DLD1 (cell line): ENCODE results near the gene EZH2.

ENCODE experiments used
- in situ Hi-C: cut with HindIII; loops from 2 replicates; pipeline ENCODE4 v1.10.0; 2017; ENCODE audit warnings: low sequenced_read_pairs

The EZH2 gene

GRCh38 chr7:148884049-148884298 is at the start of gene EZH2:
Gene EZH2 (minus strand): TSS chr7:148884291. CDS start chr7:148847298, 36,993 bp downstream.
- in situ Hi-C loops: no loop called here

- in situ Hi-C loops: no loop called here
Observed at GRCh38 chr7:148931470-148931869, 47.4 kb upstream of the EZH2 start.

GRCh38 chr7:148930335-148930734 is 46.2 kb upstream of the EZH2 start:
- in situ Hi-C loops: no loop called here

- in situ Hi-C loops: no loop called here
Observed at GRCh38 chr7:148929176-148929575, 45.1 kb upstream of the EZH2 start.

GRCh38 chr7:148927123-148928045 is 43.3 kb upstream of the EZH2 start:
- in situ Hi-C loops: no loop called here

- in situ Hi-C loops: no loop called here
Observed at GRCh38 chr7:148925836-148926235, 41.7 kb upstream of the EZH2 start.

GRCh38 chr7:148924011-148924410 is 39.9 kb upstream of the EZH2 start:
- in situ Hi-C loops: no loop called here

- in situ Hi-C loops: no loop called here
Observed at GRCh38 chr7:148921806-148922205, 37.7 kb upstream of the EZH2 start.

GRCh38 chr7:148921189-148921588 is 37.1 kb upstream of the EZH2 start:
- in situ Hi-C loops: no loop called here

GRCh38 chr7:148919859-148920258 is 35.8 kb upstream of the EZH2 start:
- in situ Hi-C loops: no loop called here

- in situ Hi-C loops: no loop called here
Observed at GRCh38 chr7:148918058-148918596, 34.0 kb upstream of the EZH2 start.

GRCh38 chr7:148916186-148916585 is 32.1 kb upstream of the EZH2 start:
- in situ Hi-C loops: no loop called here

- in situ Hi-C loops: no loop called here
Observed at GRCh38 chr7:148915211-148915610, 31.1 kb upstream of the EZH2 start.

GRCh38 chr7:148914208-148914777 is 30.2 kb upstream of the EZH2 start:
- in situ Hi-C loops: no loop called here

GRCh38 chr7:148912758-148913541 is 28.9 kb upstream of the EZH2 start:
- in situ Hi-C loops: no loop called here

- in situ Hi-C loops: no loop called here
Observed at GRCh38 chr7:148912151-148912550, 28.1 kb upstream of the EZH2 start.

GRCh38 chr7:148911626-148912025 is 27.5 kb upstream of the EZH2 start:
- in situ Hi-C loops: no loop called here

- in situ Hi-C loops: no loop called here
Observed at GRCh38 chr7:148909568-148909967, 25.5 kb upstream of the EZH2 start.

- in situ Hi-C loops: no loop called here
Observed at GRCh38 chr7:148906707-148907498, 22.8 kb upstream of the EZH2 start.

GRCh38 chr7:148905093-148905666 is 21.1 kb upstream of the EZH2 start:
- in situ Hi-C loops: no loop called here
